HG03060 (cell line): ENCODE data around the gene APOBEC3H.

Experiments
- ATAC-seq: cut with Tn5 transposase; IDR thresholded peaks from one replicate; pipeline ENCODE4 v1.9.1; 2021; ENCODE audit warnings: low read depth, moderate number of reproducible peaks; ENCODE audit not compliant: unreplicated experiment

APOBEC3H gene

DNA sequence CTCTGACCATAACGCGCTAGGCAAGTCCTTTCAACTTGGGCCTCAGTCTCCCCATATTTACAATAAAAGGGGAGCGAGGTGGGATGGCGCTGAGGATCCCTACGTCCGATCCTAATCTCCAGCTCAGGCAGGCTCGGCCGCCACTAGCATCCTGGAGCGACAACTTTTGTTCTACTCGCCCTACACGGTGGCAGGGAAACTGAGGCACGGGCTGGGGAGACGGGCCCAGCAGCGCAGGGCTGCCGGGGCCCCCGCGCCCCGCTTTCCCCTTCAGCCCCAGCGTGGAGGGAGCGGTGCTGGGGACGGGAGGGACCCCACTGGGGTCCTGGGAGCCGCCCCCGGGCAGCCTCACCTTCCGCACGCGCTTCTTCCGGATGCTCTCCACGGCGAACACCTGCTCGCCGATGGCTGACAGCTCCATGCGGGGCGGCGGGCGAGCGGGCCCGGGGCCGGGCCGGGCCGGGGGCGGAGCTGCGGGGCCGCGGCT, 55.0 kb downstream of the APOBEC3H start:
- ATAC-seq = no peak

DNA sequence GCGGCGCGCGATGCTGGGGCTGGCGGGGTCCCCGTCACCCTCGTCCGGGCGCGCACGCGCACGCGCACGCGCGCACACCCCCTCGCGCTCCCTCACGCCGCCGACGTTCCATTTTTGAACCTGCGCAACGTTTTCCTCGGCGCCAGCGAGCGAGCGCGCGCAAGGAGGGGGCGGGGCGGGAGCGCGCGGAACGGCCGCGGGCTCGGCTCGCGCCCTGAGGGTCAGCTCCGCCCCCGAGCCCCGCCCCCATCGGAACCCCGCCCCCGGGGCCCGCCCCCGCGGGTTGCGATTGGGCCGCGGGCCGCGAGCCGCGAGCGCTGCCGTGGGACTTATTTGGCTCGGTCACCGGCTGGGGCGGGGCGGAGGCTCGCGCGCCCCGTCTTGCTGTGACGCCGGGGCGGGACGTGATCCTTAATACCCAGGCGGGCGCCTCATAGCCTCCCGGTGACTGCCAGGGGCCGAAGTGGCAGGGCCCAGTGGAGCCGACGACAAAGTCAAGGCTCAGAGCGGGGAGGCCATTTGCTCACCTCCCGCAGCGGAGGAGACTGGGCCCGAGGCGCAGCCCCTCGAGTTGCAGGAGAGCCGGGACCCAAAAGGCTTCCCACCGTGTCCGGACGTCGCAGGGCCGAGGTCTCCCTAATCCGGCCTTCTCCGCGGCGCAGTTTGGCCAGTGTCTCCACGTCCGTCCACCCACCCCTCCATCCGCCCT, 55.6 kb downstream of the APOBEC3H start, which contains the start of gene CBX7:
TSS of gene CBX7 (minus strand) at position 170 of the 709 bp plus-strand sequence. CDS start 236 bp downstream, outside the sequence.
- ATAC-seq = no peak

DNA sequence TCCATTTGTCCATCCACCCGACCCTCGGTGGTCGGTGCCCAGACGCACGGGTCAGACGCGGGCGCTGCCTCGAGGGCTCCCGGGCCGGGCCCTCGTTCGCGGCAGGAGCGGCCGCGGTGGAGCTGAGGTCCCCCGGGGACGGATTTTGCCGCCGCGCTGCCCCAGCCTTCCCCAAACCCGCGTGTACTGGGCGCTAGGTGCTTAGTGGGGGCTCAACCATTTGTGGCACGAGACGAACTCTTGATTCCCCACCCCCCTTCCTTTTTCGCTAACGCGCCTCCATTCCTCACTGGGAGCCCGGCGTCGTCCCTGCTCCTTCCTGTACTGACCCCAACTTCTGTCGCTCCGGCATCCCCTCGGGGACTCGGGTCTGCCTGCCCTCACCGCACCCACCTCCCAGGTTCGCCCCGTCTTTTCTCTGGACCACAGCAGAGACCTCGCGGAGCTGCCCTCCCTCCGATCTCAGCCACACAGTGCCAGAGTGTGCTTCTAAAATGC, 56.2 kb downstream of the APOBEC3H start:
- ATAC-seq = no peak
